OCI-LY7 (cell line): Measurements from ENCODE around the gene SUSD3. TPM values are rescaled to one million over a fixed set of nuclear protein-coding genes. Genes with fewer than 3 reads are reported as not detected.

ENCODE experiments used
- BruUV-seq: library from RNA; stranded (reverse); fragments of 400-500 nt; replicated peaks from 2 replicates; lab custom pipeline; 2021; lab: Mats Ljungman, UMichigan
- CTCF ChIA-PET: fragments of 300-600 bp; sonication (Branson Sonifier 250); formaldehyde crosslinking; loops from one replicate; lab custom pipeline; 2022; ENCODE audit warnings: antibody characterized with exemption; ENCODE audit not compliant: unreplicated experiment; lab: Charles Lee
- POLR2A ChIA-PET: fragments of 300-600 bp; sonication (Branson Sonifier 250); formaldehyde crosslinking; loops from one replicate; lab custom pipeline; 2022; ENCODE audit warnings: antibody characterized with exemption; lab: Charles Lee
- DNase-seq: peaks from one replicate; pipeline ENCODE4 v3.0.0-alpha.2; 2015; ENCODE audit warnings: low spot score
- H2AFZ ChIP-seq: fragments of 200-600 bp; sonication (generic), shearing (Covaris generic); 2 replicates; pipeline ENCODE4 v1.6.1; 2014; ENCODE audit warnings: mild to moderate bottlenecking, antibody characterized with exemption, low read length, moderate library complexity
- H3K27ac ChIP-seq: fragments of 200-600 bp; sonication (generic); 2 replicates; pipeline ENCODE4 v1.5.1; 2014; ENCODE audit warnings: mixed run types, low read depth, mild to moderate bottlenecking, moderate library complexity, low read length, inconsistent platforms; ENCODE audit not compliant: poor library complexity, severe bottlenecking
- H3K36me3 ChIP-seq: fragments of 200-600 bp; sonication (generic); 2 replicates; pipeline ENCODE4 v1.6.1; 2014; ENCODE audit warnings: mild to moderate bottlenecking, antibody characterized with exemption, low read length, moderate library complexity, mixed read lengths; ENCODE audit not compliant: insufficient read depth
- H3K4me1 ChIP-seq: fragments of 200-600 bp; sonication (generic); 2 replicates; pipeline ENCODE4 v1.5.1; 2014; ENCODE audit warnings: mild to moderate bottlenecking, low read length; ENCODE audit not compliant: insufficient read depth, poor library complexity, severe bottlenecking
- H3K4me2 ChIP-seq: fragments of 200-600 bp; sonication (generic); 2 replicates; pipeline ENCODE4 v1.6.1; 2014; ENCODE audit warnings: mild to moderate bottlenecking, low read length
- H3K4me3 ChIP-seq: fragments of 200-600 bp; sonication (generic); 2 replicates; pipeline ENCODE4 v1.5.1; 2014; ENCODE audit warnings: mild to moderate bottlenecking, low read depth, low read length; ENCODE audit not compliant: poor library complexity, severe bottlenecking
- H3K79me2 ChIP-seq: fragments of 200-600 bp; sonication (generic); 2 replicates; pipeline ENCODE4 v1.6.1; 2016; ENCODE audit warnings: low read depth, mild to moderate bottlenecking, low read length, moderate library complexity, mixed read lengths; ENCODE audit not compliant: insufficient read depth
- H3K9me2 ChIP-seq: fragments of 200-600 bp; sonication (generic); 2 replicates; pipeline ENCODE4 v1.6.1; 2016; ENCODE audit warnings: mild to moderate bottlenecking, low read length, mixed read lengths; ENCODE audit not compliant: insufficient read depth
- H3K9me3 ChIP-seq: fragments of 200-600 bp; sonication (generic); 2 replicates; pipeline ENCODE4 v1.6.1; 2014; ENCODE audit warnings: mild to moderate bottlenecking, mixed run types, low read length, mixed read lengths
- H4K20me1 ChIP-seq: fragments of 200-600 bp; sonication (generic); 2 replicates; pipeline ENCODE4 v1.6.1; 2014; ENCODE audit warnings: mild to moderate bottlenecking, antibody characterized with exemption, low read length, moderate library complexity, mixed read lengths; ENCODE audit not compliant: insufficient read depth
- CTCF ChIP-seq: fragments of 200-600 bp; sonication (generic); conservative IDR thresholded peaks from 2 replicates; pipeline ENCODE4 v1.5.1; 2014; ENCODE audit warnings: mild to moderate bottlenecking, antibody characterized with exemption, low read length, moderate library complexity, mixed read lengths
- EZH2phosphoT487 ChIP-seq: fragments of 200-600 bp; sonication (generic); IDR thresholded peaks from 2 replicates; pipeline ENCODE4 v1.6.1; 2018; ENCODE audit warnings: low read depth, borderline replicate concordance, mild to moderate bottlenecking, mixed run types, antibody characterized with exemption, low read length, moderate library complexity, mixed read lengths
- intact Hi-C: fragments of 100-400 bp; cut with micrococcal nuclease; formaldehyde crosslinking; loops from one replicate; pipeline ENCODE4 v1.10.0; 2022; ENCODE audit not compliant: unreplicated experiment
- total RNA-seq, 2 experiments: library from RNA; depleted of rRNA in 1 of 2; stranded (reverse); fragments of >200 nt in 1 of 2; shearing (Covaris generic) in 1 of 2; gene quantifications; 2 replicates each; pipeline ENCODE4 v1.2.3, GENCODE V29; 2014 to 2022

SUSD3 gene
- total RNA-seq, 2 experiments from 2014 or later, result 94.1 to 201 TPM

GRCh38 chr9:93052791-93053540 lies 5.5 kb upstream of the SUSD3 start:
- Histone ChIP-seq H3K9me3 (no peaks in the 10 kb centered on the region), H3K4me1 (peaks cover 33% of the 10 kb centered on the region), H2AFZ (no peak overlapping the region), H3K4me3 (no peak overlapping the region), H3K4me2 (no peak overlapping the region), H3K36me3 (no peaks in the 10 kb centered on the region), H3K79me2 (no peaks in the 10 kb centered on the region), H4K20me1 (no peaks in the 10 kb centered on the region), H3K27ac (no peak overlapping the region), H3K9me2 (no peaks in the 10 kb centered on the region)
- ChIA-PET POLR2A (interaction anchor here (0.7 kb wide), 2 partner anchors 25 to 28 kb away, joined by 3 to 4 read pairs; no protein-coding TSS in a partner anchor), CTCF (no interaction called here)
- BruUV-seq, result no TSS peak
- TF ChIP-seq CTCF (no peak), EZH2phosphoT487 (no peak)
- DNase-seq, result no peak
- intact Hi-C loops, result no loop called here

DNA sequence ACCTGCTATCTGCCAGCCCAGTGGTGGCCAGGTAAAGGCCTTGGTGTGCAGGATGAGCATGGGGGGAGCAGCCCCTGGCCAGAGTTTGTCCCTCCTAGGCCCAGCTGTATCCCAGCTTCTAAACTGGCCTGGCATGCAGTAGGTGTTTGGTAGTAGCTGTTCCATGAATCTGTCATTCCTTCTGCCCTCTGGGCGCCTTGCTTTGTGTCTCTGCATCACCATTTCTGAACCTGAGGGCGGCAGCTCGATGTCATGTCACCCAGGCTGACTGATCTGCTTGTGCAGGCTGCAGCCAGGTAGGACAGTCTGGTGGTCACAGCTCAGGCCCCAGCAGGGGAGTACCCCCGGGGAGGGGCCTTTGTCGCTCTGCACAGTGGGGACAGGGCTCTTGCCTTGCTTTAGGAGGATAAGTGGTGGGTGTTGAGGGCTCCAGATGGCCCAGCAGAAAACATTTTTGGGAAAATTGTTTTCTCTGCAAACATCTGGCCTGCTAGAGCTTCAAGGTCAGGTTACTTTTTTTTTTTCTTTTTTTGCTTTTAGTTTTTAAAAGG lies 4.6 kb upstream of the SUSD3 start:
- Histone ChIP-seq H3K79me2 (no peaks in the 10 kb centered on the region), H3K27ac (no peak overlapping the region), H3K9me3 (no peaks in the 10 kb centered on the region), H4K20me1 (no peaks in the 10 kb centered on the region), H3K9me2 (no peaks in the 10 kb centered on the region), H3K4me3 (no peak overlapping the region), H3K36me3 (no peaks in the 10 kb centered on the region), H3K4me1 (peaks cover 38% of the 10 kb centered on the region), H3K4me2 (no peak overlapping the region), H2AFZ (no peak overlapping the region)
- intact Hi-C loops, result no loop called here
- TF ChIP-seq EZH2phosphoT487 (no peak), CTCF (no peak)
- ChIA-PET CTCF (no interaction called here), POLR2A (interaction anchor here (0.7 kb wide), 1 partner anchor 29 kb away, joined by 3 read pairs; no protein-coding TSS in a partner anchor)
- no TSS peak for BruUV-seq
- DNase-seq, result no peak
